Heart left ventricle (tissue), 13 donors: ENCODE data around the gene NACC2.

Experiments used
- POLR2A ChIP-seq, 2 donors: fragments of 450-650 bp; IDR thresholded peaks; one replicate each; pipeline ENCODE4 v1.6.1; 2017; ENCODE audit warnings: antibody characterized with exemption in 2 of 2, mild to moderate bottlenecking in 2 of 2, moderate library complexity in 2 of 2
- TF ChIP-seq, protein P1 (sequence below), 12 donors: fragments of 200-600 bp; sonication (generic) in 4 of 12; IDR thresholded peaks; one replicate each; pipeline versions ENCODE4 v1.5.0 to v1.8.0; 2018 to 2022; ENCODE audit warnings: antibody characterized with exemption in 12 of 12, mild to moderate bottlenecking in 5 of 12
- donor health status: ischemic (EF 13 %, LVEDD 7.1; RV severe dilation, severe dysfunction).
- donor health status: DM: no; HTN: yes; CAD: no.
- donor health status: DM: no; HTN: no; CAD: no.
- donor health status: ischemic (EF 25% LVEDD 6.9; RV normal size, moderate dysfunction).
- donor health status: ischemic (EF 25% LVEDD 5.7; RV mildly dilated, moderate dysfunction).
- donor health status: ischemic (EF 35%, LVEDD 5.7; RV mildly dilated, moderate dysfunction).
- donor health status: nonischemic (EF 11% LVEDD 7.7; RV severe dilation, severe dysfunction).
- donor health status: DM: yes; HTN: yes; CAD: no.
- donor health status: PGD.
- donor health status: ischemic (EF 29% LVEDD 5.4; RV normal size, mild dysfunction).
- donor health status: nonischemic (EF 23%, LVEDD 6.1; RV moderate dilation, normal function).

DNA sequence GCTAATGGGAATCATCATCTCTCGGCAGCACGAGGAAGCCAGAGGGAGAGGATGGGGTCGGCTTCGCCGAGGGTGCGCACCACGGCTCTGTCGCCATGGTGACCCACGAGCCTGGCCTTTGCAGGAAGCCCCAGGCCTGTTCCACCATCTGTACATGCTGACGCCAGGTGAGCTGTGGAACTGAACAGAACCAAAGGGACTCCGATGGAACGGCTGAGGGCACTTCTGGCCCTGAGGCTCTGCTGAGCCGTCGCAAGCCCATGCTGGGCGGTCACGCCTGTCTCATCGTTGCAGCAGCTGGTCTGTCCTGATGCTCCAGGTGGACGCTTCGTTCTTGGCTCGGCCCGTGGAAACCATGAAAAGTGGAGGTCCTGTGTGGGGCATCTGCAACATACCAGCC is 99.3 kb downstream of the NACC2 start:
- TF ChIP-seq POLR2A (IDR thresholded peaks at IDR 0.05): no peak
- TF ChIP-seq, protein P1, sequence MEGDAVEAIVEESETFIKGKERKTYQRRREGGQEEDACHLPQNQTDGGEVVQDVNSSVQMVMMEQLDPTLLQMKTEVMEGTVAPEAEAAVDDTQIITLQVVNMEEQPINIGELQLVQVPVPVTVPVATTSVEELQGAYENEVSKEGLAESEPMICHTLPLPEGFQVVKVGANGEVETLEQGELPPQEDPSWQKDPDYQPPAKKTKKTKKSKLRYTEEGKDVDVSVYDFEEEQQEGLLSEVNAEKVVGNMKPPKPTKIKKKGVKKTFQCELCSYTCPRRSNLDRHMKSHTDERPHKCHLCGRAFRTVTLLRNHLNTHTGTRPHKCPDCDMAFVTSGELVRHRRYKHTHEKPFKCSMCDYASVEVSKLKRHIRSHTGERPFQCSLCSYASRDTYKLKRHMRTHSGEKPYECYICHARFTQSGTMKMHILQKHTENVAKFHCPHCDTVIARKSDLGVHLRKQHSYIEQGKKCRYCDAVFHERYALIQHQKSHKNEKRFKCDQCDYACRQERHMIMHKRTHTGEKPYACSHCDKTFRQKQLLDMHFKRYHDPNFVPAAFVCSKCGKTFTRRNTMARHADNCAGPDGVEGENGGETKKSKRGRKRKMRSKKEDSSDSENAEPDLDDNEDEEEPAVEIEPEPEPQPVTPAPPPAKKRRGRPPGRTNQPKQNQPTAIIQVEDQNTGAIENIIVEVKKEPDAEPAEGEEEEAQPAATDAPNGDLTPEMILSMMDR (IDR thresholded peaks at IDR 0.05): no peak
